Stimulated activated CD8-positive, alpha-beta memory T cell treated with anti-CD3 and anti-CD28 coated beads, Interleukin-7, amount 100 ng/mL, for 48 hours (primary cell): ENCODE data around the gene LSM12.
"Not testable (repeated sequence)": the region's sequence is repeated elsewhere in the genome, so short reads cannot be mapped to it uniquely, and the experiment has no call there.

ENCODE experiments used
- DNase-seq, 2 donors: peaks; one replicate each; pipeline ENCODE4 v3.0.0-alpha.2; 2020; ENCODE audit warnings: low read depth in 1 of 2; ENCODE audit errors: extremely low read depth in 1 of 2

LSM12 gene

GRCh38 chr17:44076716-44077594, 10.5 kb upstream of the LSM12 start:
- DNase-seq = no peak

GRCh38 chr17:44075598-44076293, 9.3 kb upstream of the LSM12 start:
- DNase-seq = no peak

- DNase-seq = no peak
These were observed 8.4 kb upstream of the LSM12 start for GRCh38 chr17:44074911-44075285.

- no peak for DNase-seq
These were observed 7.9 kb upstream of the LSM12 start for GRCh38 chr17:44074231-44074910.

GRCh38 chr17:44071772-44072171, 5.3 kb upstream of the LSM12 start:
- DNase-seq = no peak

GRCh38 chr17:44071198-44071520, 4.7 kb upstream of the LSM12 start:
- peak in 1 of 2 donors; percentile 70 for DNase-seq

- DNase-seq = peak; percentile 75 to 90
These were observed 4.2 kb upstream of the LSM12 start, which contains the start of gene G6PC3 for GRCh38 chr17:44070455-44071197. TSS of gene G6PC3 (plus strand) at chr17:44070735. CDS start at chr17:44070966, 231 bp downstream.

- DNase-seq = no peak
These were observed 3.5 kb upstream of the LSM12 start for GRCh38 chr17:44069974-44070454.

- DNase-seq = no peak
These were observed 1.1 kb upstream of the LSM12 start for GRCh38 chr17:44067545-44067940.

- DNase-seq = no peak
These were observed 735 bp downstream of the LSM12 start for GRCh38 chr17:44065668-44066203.

- no peak for DNase-seq
These were observed 2.5 kb downstream of the LSM12 start for GRCh38 chr17:44063704-44064639.

- no peak for DNase-seq
These were observed 3.6 kb downstream of the LSM12 start for GRCh38 chr17:44062871-44063270.

GRCh38 chr17:44061446-44061845, 5.0 kb downstream of the LSM12 start:
- DNase-seq = no peak

- no peak for DNase-seq
These were observed 7.2 kb downstream of the LSM12 start for GRCh38 chr17:44059101-44059892.

- DNase-seq = no peak
These were observed 13.2 kb downstream of the LSM12 start for GRCh38 chr17:44053125-44053872.

- DNase-seq = no peak
These were observed 17.0 kb downstream of the LSM12 start for GRCh38 chr17:44049294-44050060.

GRCh38 chr17:44046893-44047292, 19.6 kb downstream of the LSM12 start:
- DNase-seq = not testable (repeated sequence)
